ENCODE data around the gene RRAGC.
"Not testable (repeated sequence)": the region's sequence is repeated elsewhere in the genome, so short reads cannot be mapped to it uniquely, and the experiment has no call there.

The RRAGC gene

DNA sequence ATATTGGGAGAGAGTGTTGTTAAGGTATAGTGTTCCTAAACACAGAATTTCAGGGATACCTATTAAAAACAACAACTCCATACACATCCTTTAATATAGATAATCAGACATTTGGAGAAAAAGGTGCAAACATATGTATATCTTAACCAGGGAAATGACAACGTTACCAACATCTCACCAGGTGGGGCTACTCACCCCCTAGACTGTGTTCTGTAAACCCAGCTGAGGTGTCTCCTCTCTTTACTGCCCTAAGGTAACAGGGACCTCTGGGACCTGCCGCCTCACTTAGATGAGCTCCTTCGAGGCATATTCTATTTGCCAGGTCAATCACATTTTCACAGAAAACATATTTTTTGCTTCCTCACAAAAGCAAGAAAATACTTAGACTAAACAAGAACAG, 13.4 kb downstream of the RRAGC start:
- Histone ChIP-seq H3K27ac (no peak overlapping the region), H3K4me1 (no peaks in the 10 kb centered on the region), H3K9me3 (ENCODE audit: control insufficient read depth, low read length) (no peaks in the 10 kb centered on the region), H2AFZ (no peak overlapping the region), H3K27me3 (ENCODE audit: control insufficient read depth, insufficient read depth, low read length) (no peaks in the 10 kb centered on the region), H3K9ac (no peak overlapping the region), H3K79me2 (no peaks in the 10 kb centered on the region), H3K4me3 (ENCODE audit: low read depth, low read length) (no peak overlapping the region), H3K36me3 (ENCODE audit: control insufficient read depth, insufficient read depth, low read length) (no peaks in the 10 kb centered on the region), H3K4me2 (ENCODE audit: low read length) (no peak overlapping the region)
- TF ChIP-seq, protein P1, sequence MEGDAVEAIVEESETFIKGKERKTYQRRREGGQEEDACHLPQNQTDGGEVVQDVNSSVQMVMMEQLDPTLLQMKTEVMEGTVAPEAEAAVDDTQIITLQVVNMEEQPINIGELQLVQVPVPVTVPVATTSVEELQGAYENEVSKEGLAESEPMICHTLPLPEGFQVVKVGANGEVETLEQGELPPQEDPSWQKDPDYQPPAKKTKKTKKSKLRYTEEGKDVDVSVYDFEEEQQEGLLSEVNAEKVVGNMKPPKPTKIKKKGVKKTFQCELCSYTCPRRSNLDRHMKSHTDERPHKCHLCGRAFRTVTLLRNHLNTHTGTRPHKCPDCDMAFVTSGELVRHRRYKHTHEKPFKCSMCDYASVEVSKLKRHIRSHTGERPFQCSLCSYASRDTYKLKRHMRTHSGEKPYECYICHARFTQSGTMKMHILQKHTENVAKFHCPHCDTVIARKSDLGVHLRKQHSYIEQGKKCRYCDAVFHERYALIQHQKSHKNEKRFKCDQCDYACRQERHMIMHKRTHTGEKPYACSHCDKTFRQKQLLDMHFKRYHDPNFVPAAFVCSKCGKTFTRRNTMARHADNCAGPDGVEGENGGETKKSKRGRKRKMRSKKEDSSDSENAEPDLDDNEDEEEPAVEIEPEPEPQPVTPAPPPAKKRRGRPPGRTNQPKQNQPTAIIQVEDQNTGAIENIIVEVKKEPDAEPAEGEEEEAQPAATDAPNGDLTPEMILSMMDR (IDR thresholded peaks at IDR 0.05) = no peak

DNA sequence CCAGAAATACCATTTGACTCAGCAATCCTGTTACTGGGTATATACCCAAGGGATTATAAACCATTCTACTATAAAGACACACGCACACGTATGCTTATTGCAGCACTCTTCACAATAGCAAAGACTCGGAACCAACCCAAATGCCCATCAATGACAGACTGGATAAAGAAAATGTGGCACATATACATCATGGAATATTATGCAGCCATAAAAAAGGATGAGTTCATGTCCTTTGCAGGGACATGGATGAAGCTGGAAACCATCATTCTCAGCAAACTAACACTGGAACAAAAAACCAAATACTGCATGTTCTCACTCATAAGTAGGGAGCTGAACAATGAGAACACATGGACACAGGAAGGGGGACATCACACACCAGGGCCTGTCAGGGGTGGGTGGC, 14.5 kb downstream of the RRAGC start:
- not testable (repeated sequence) for H3K4me1 ChIP-seq; H3K27ac ChIP-seq; H2AFZ ChIP-seq; H3K4me3 ChIP-seq (ENCODE audit: low read depth, low read length); H3K9me3 ChIP-seq (ENCODE audit: control insufficient read depth, low read length); H3K79me2 ChIP-seq; H3K9ac ChIP-seq; H3K27me3 ChIP-seq (ENCODE audit: control insufficient read depth, insufficient read depth, low read length); H3K36me3 ChIP-seq (ENCODE audit: control insufficient read depth, insufficient read depth, low read length); H3K4me2 ChIP-seq (ENCODE audit: low read length)

DNA sequence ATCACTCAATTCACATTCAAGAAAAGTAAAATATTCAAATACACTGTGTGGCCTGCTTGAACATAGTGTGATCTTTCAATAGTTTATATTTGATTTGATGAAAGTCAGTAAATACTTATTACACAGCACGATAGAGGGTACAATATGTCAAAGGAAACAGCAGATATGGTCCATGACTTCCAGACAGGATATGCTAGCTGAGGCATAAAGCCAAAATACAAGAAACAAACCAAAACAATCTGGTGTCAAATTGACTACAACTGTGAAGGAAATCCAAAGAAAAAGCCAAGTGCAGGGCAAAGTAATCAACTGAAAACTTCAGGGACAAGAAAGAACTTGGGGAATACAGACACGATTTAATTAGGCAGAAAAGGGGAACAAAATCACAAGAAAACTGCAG, 19.3 kb downstream of the RRAGC start:
- Histone ChIP-seq H3K79me2 (no peaks in the 10 kb centered on the region), H3K27ac (no peak overlapping the region), H3K9me3 (ENCODE audit: control insufficient read depth, low read length) (no peaks in the 10 kb centered on the region), H2AFZ (no peak overlapping the region), H3K27me3 (ENCODE audit: control insufficient read depth, insufficient read depth, low read length) (no peaks in the 10 kb centered on the region), H3K4me2 (ENCODE audit: low read length) (no peak overlapping the region), H3K4me3 (ENCODE audit: low read depth, low read length) (no peak overlapping the region), H3K36me3 (ENCODE audit: control insufficient read depth, insufficient read depth, low read length) (no peaks in the 10 kb centered on the region), H3K4me1 (no peaks in the 10 kb centered on the region), H3K9ac (no peak overlapping the region)
- TF ChIP-seq, protein P1 (IDR thresholded peaks at IDR 0.05) = no peak

DNA sequence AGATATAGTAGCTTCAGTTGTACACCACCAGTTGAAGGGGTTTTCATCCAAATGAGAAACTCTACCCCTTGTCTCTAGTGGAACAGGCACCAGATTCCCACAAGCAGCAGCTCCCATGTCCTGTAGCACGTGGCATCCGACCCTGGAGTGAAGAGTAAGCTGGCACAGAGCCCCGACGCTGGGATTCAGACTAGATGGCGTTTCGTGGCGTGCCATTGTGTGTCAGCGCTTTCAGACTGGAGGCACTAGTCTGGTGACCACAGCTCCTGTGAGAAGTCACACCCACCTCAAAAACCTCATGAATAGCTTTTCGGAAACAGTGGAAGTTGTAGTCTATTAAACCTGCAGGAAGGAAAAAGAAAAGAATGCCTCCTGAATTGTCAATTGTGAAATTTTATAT, 20.2 kb downstream of the RRAGC start:
- no peak overlapping the region for H3K9ac ChIP-seq
- H2AFZ ChIP-seq = no peak overlapping the region
- TF ChIP-seq, protein P1 (IDR thresholded peaks at IDR 0.05) = no peak
- H3K9me3 ChIP-seq (ENCODE audit: control insufficient read depth, low read length) = no peaks in the 10 kb centered on the region
- H3K36me3 ChIP-seq (ENCODE audit: control insufficient read depth, insufficient read depth, low read length) = no peaks in the 10 kb centered on the region
- no peak overlapping the region for H3K27ac ChIP-seq
- no peaks in the 10 kb centered on the region for H3K27me3 ChIP-seq (ENCODE audit: control insufficient read depth, insufficient read depth, low read length)
- no peaks in the 10 kb centered on the region for H3K4me1 ChIP-seq
- no peak overlapping the region for H3K4me2 ChIP-seq (ENCODE audit: low read length)
- H3K4me3 ChIP-seq (ENCODE audit: low read depth, low read length) = no peak overlapping the region
- no peaks in the 10 kb centered on the region for H3K79me2 ChIP-seq

DNA sequence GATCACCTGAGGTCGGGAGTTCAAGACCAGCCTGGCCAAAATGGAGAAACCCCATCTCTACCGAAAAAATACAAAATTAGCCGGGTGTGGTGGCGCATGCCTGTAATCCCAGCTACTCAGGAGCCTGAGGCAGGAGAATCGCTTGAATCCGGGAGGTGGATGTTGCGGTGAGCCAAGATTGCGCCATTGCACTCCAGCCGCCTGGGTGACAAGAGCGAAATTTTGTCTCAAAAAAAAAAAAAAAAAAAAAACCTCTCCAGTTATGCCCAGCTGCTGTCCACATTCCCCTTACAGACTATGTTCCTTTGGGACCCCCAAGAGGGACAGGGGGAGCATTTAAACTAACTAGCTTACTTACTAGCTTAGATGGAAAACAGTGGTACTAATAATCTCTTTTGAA, 23.3 kb downstream of the RRAGC start:
- H2AFZ ChIP-seq = not testable (repeated sequence)

More for the DNA sequence above, 23.3 kb downstream of the RRAGC start:
- H3K4me2 ChIP-seq (ENCODE audit: low read length); H3K36me3 ChIP-seq (ENCODE audit: control insufficient read depth, insufficient read depth, low read length); H3K27ac ChIP-seq; H3K9me3 ChIP-seq (ENCODE audit: control insufficient read depth, low read length); H3K4me3 ChIP-seq (ENCODE audit: low read depth, low read length); H3K27me3 ChIP-seq (ENCODE audit: control insufficient read depth, insufficient read depth, low read length); H3K4me1 ChIP-seq; H3K9ac ChIP-seq; H3K79me2 ChIP-seq: not testable (repeated sequence)

All from parathyroid adenoma (tissue), 2 donors.